Stimulated activated CD8-positive, alpha-beta memory T cell treated with anti-CD3 and anti-CD28 coated beads, Interleukin-15, amount 100 ng/mL, for 4 hours (primary cell): ENCODE results near the gene PRKAR1A.
A peak's percentile ranks its signal among the peaks of the same experiment; 100 is the strongest.
"Not testable (repeated sequence)": the region's sequence is repeated elsewhere in the genome, so short reads cannot be mapped to it uniquely, and the experiment has no call there.

Experiments
- DNase-seq, 2 donors: peaks; one replicate each; pipeline ENCODE4 v3.0.0-alpha.2; 2020; ENCODE audit warnings: low read depth in 2 of 2

PRKAR1A gene

GRCh38 chr17:68512247-68512959, at the start of gene PRKAR1A:
PRKAR1A (plus strand) TSS chr17:68512430; CDS start chr17:68515400, 2,970 bp downstream.
- peak; percentile 83 to 90 for DNase-seq

DNA sequence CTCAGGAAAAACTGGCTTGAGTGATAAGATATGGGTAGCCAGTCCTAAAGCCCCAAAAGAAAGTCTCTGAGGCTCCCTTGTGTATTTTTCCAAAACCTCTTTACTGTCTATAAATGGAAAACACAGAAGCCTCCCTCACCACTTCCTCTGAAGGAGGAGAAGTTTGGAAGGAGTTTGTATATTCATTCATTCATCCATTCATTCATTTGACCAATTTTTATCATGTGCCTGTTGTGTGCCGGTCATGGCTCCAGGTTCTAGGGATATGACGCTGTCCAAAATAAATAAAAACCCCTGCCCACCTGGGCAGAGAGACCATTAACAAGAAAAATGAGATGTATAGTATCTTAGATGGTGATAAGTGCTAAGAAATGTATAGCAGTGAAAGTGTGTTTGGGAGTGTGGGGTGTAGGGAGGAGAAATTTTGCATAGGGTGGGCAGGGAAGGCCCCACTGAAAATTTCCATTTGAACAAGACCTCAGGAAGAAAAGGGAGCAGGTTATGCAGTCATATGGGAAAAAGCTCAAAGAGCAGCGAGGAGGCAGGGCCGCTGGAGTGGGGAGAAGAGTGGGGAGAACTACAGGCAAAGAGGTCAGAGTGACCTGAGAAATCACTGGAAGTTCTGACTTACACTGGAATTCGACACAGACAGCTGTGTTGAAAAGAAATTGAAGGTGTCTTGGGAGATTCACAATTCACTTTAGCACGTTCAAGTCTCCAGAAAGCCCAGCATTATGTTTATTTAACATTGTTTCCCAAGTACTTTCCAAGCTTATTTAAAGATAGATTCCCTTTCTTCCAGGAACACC, 48.8 kb upstream of the PRKAR1A start:
- DNase-seq = no peak

DNA sequence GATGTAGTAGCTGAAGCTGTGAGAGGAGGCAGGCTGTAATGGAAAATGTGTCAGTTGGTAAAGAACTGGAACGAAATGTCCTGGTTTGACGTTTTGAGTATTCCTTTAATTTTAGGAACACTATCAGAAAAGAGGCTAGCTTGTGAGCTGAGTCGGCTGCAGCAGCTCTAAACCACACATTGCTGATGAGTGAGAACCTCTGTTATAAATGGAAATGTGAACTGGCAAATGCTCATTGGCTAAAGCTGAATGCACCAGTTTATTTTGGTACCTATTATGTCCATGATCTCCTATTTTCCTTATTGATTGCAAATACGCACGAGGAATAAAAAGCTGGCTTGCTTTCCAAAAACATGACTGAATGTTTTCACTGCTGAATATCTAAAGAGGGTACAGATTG, 43.9 kb upstream of the PRKAR1A start:
- no peak for DNase-seq

- DNase-seq = no peak
These were observed 43.4 kb upstream of the PRKAR1A start for GRCh38 chr17:68468788-68469187.

DNA sequence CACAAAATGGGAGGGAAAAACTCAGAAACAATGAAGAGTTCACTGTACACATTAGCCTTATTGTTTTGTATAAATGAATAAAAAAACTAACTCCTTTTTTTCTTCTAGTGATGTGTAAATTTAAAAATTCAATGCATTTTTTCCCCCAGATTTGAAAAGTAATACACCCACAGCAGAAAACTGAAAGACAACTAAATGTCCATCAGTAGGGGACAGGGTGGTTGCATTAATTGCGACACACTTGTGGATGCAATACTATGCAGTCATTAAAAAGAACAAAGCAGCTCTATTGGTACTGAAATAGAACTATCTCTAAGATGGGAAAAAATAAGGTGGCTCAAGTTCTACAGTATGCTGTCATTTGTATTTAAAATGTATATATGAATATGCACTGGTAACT, 41.3 kb upstream of the PRKAR1A start:
- no peak for DNase-seq

DNA sequence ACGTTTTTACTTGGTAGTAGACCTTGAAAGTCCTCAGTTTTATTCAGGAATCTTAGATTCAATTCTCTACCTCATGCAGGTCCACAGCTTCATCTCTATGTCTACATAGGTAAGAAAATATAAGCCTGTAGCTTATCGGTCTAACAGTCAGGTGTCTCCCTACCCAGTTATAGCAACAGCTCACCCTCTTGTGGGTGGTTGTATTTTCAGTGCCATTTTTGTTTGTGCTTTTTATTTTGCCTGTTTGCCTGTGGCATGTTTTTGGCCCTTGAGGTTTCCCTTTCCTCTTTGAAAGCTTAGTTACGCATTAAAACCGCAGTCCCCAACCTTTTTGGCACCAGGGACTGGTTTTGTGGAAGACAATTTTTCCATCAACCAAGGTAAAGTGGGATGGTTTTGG, 31.3 kb upstream of the PRKAR1A start:
- no peak for DNase-seq

GRCh38 chr17:68482576-68483041, 29.6 kb upstream of the PRKAR1A start:
- no peak for DNase-seq

GRCh38 chr17:68484458-68484857, 27.8 kb upstream of the PRKAR1A start:
- DNase-seq = no peak

- DNase-seq = no peak
These were observed 22.3 kb upstream of the PRKAR1A start for GRCh38 chr17:68489919-68490318.

DNA sequence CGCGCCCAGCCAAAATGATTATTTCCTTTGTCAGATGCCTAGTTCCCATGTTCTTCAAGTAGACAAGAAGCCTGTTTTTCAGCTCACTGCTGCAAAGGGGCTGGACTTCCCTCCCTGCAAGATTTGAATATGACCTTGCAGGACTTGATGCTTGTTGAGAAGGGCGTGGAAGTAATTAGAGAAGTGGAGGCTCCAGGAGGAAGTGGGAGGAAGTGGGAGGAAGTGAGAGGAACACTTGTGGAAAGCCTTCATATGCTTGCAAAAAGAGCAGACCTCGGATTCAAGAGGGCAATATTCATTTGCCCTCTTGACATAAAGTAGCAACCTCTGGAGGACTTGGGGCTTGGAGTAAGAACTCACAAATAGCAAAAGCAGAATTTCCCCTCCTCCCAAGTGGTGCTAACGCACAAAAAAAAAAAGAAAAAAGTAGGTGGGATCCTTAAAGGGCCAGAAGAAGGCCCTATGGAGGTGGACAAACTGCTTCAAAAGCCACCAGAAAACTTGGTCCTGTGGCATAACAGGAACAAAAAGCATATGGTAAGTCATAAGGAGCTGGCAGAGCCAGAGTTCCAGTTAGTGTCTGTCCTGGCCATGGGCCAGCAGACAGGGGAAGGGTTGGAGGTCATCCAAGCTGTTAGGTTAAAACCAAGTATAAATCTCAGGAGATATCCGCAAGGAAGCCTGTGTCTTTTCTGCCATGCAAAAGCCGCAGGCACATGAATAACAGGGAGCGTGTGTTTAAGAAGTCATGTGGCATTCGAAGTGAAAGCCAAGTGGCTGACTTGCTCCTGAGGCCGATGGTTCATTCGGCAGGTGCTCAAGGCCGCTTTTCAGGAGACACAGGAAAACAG, 20.6 kb upstream of the PRKAR1A start:
- no peak for DNase-seq

DNA sequence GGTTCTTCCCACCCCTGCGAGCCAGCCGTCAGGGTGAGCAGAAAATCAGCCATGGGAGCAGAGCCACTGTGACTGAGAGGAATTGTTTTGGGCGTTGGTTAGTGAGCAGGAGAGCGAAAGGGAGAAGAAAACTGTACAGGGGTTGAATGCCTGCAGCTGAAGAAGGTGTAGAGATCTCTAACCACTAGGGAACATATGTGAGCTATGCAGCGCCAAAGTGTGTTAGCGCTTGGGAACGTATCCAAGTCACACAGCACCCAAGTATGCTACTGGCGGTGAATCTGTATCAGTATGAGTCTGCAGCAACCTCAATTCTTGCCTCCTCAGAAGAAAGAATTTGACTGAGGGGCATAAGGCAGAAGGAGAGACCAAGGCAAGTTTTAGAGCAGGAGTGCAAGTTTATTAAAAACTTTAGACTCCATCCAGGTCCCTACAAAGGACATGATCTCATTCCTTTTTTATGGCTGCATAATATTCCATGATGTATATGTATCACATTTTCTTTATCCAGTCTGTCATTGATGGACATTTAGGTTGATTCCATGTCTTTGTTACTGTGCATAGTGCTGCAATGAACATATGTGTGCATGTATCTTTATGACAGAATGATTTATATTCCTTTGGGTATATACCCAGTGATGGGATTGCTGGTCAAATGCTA, 19.7 kb upstream of the PRKAR1A start:
- not testable (repeated sequence) for DNase-seq

GRCh38 chr17:68495081-68495480, 17.1 kb upstream of the PRKAR1A start:
- no peak for DNase-seq

DNA sequence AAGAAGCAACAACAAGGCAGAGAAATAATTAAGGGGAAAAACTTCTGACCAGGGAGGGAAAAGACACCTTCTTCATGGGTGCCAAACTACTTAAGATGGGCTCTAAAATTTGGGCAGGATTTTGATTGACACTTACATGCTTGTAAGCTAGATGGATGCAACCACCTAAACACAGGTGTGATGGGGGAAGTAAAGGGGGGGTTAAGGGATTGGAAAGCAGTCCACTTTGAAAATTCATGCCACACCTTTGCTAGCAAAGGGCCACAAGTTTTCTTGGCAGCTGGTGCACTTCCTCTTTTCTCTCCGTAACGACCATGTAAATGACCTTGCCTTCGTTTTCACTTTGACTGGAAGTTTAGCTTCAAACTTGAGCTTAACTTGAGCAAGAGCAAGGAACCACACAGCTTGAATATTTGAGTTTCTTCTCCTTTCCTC, 14.3 kb upstream of the PRKAR1A start:
- no peak for DNase-seq

DNA sequence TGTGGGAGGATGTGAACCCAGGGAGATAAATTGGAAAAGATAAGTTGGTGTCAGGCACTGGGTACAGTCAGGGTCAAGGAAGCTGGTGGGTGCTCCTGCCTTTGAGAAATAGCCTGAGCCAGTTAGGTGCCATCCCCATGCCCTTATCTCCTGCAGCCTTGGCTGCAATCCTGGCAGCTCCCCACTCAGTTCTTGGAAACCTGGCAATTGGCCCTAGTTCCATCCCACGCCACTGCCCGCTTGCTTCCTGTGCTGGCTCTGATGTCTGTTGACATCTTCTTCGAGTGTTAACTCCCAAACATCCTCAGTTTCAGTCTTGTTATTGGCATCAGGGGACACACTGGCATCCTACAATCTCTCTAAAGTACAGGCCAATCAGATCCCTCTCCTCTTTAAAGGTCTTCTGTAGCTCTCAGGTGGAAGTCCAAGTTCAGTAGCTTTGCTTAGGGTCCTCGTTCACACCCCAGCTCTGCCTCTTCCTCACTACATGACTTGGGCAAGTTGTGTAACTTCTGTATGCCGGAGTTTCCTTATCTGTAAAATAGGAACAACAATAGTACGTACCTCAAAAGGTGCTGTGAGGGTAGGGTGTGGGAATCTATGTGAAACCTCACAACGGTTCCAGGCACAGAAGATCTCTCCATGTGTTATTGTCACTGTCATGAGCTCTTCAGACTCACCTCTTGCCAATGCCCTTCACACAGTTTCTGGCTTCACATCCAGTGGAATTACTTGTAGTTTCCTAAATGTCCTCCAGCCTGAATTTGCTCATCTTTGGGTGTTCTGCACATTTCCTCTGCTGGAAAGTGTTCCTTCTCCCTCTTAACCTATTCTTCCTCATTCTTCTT, 13.5 kb upstream of the PRKAR1A start:
- DNase-seq = no peak

DNA sequence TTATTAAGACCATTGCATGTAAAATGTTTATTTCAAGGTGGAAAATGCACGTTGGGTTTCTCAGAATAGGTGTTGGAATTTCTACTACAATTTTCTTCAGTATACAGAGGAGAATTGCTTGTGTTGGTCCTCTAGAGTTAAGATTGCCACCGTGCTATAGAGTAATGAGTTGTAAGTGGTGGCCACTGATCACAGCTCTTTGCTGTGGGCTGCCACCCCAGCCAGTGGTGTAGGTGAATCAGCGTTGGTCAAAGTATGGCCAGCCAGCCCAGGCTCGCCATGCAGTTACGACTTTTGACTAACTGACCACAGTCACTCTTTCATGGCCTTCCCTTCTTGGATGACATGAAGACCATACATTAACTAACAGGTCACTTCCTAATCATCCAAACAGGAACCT, 12.6 kb upstream of the PRKAR1A start:
- DNase-seq = no peak

GRCh38 chr17:68501074-68501473, 11.2 kb upstream of the PRKAR1A start:
- DNase-seq = no peak

DNA sequence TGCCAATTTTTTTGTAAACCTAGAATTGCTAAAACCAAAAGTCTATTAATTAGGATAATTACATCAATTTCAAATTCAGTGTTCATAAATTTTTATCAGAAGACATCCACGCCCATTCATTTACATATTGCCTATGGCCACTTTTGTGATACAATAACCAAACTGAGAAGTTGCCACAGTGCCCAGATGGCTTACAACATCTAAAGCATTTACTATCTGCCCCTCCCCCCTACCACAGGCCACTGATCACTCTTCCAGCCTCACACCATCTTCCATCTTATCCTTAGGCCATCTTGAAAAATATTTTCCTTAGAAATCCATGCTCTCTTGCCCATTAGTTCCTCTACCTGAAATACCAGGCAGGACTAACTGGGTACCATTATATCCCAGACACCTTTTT, 6.3 kb upstream of the PRKAR1A start:
- no peak for DNase-seq

DNA sequence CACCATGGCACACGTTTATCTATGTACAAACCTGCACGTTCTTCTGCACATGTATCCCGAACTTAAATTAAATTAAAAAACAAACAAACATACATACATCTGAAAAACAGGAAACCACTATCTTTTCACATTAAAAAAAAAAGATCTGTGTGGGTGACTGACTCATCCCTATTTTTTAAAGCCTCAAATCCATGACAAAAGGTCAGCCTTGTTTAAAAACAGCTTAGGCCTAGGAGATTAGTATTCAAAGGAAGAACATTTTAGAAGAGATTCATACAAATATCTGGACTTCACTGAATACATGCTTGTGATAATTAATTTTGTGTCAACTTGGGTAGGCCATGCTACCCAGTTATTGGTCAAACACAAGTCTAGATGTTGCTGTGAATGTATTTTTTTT, 4.7 kb upstream of the PRKAR1A start:
- no peak for DNase-seq

DNA sequence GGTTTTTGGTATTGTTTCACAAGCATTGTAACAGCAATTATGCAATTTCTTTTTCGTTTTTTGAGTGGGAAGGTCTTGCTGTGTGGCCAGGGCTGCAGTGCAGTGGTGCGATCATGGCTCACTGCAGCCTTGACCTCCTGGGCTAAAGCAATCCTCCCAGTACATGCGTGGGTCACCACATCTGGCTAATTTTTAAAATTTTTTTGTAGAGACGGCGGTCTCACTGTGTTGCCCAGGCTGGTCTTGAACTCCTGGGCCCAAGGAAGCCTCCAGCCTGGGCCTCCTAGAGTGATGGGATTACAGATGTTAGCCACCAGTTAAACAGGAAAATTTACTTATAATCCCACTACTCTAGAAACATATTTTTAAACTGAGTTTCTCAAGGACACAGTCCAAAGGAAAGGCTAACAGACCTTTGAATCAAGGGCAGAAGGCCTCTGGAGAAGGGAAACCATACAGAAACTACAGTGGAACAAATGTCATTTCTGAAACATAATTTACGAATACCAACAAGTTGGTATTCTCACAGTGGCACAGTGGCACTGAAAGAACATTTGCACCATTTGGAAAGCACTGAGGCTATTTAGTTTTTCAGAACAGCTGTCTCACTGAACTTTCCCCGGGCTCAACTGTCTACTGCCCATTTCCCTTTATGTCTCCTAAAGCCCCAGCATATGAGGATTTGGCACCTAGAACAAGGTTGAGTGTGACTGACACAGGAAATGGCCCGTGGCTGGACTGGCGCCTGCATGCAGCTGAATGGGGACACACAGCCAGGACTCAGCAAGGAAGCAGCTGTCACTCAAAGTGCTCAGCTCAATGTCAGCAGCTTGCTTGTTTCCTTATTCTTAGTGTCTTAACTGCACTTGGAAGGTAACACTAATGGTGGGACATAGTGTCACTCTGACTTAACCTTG, 2.8 kb upstream of the PRKAR1A start:
- DNase-seq = no peak

DNA sequence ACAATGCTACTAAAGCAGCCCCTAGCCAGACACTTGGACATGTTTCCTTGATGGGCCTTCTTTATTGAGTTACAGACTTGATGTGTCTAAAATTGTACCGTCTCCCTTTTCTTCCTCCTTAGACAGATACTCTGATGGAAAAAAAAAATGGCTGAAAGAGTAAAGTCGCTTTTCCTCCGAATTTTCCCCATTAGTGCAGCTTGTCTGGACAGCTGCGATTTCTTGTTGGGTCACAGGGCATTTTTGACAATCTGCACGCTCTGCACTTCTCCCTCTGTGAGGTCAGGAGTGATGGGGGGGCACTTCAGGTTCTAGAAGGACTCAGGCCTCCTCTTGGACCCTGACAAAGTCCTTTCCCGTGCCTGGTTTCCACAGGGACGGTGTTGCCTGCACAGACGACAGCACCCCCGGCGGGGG, 968 bp upstream of the PRKAR1A start:
- DNase-seq = no peak
